Naive B cell (primary cell): ENCODE results near the gene ATG101. TPM values are rescaled to one million over a fixed set of nuclear protein-coding genes. Genes with fewer than 3 reads are reported as not detected.
A peak's percentile ranks its signal among the peaks of the same experiment; 100 is the strongest.

Experiments
- ATAC-seq, 2 donors: fragments of 150-1000 bp; cut with Tn5 transposase; 2 replicates each; pipeline ENCODE4 v1.10.0; 2021; ENCODE audit warnings: low read depth in 2 of 2, mild to moderate bottlenecking in 2 of 2, moderate library complexity in 2 of 2
- DNase-seq: peaks from one replicate; pipeline ENCODE4 v3.0.0; 2022
- H3K27ac Mint-ChIP-seq, 6 donors: one replicate each; pipeline ENCODE4 v1.8.0; 2020 to 2022; ENCODE audit warnings: mild to moderate bottlenecking in 6 of 6, mixed read lengths in 6 of 6, moderate library complexity in 5 of 6, inconsistent platforms in 2 of 6
- H3K27me3 Mint-ChIP-seq, 3 donors: one replicate each; pipeline ENCODE4 v1.8.0; 2021 to 2022; ENCODE audit warnings: mixed read lengths in 3 of 3, mild to moderate bottlenecking in 1 of 3
- H3K36me3 Mint-ChIP-seq, 2 donors: one replicate each; pipeline ENCODE4 v1.8.0; 2020 to 2022; ENCODE audit warnings: mixed read lengths in 2 of 2, inconsistent platforms in 1 of 2, mild to moderate bottlenecking in 1 of 2
- H3K4me1 Mint-ChIP-seq, 3 donors: one replicate each; pipeline ENCODE4 v1.8.0; 2020 to 2022; ENCODE audit warnings: mixed read lengths in 3 of 3, inconsistent platforms in 1 of 3, mild to moderate bottlenecking in 1 of 3, moderate library complexity in 1 of 3
- H3K4me3 Mint-ChIP-seq, 8 donors: one replicate each; pipeline ENCODE4 v1.8.0; 2020 to 2022; ENCODE audit warnings: mild to moderate bottlenecking in 8 of 8, mixed read lengths in 8 of 8, moderate library complexity in 8 of 8, inconsistent platforms in 2 of 8
- H3K9me3 Mint-ChIP-seq, 7 donors: one replicate each; pipeline ENCODE4 v1.8.0; 2020 to 2022; ENCODE audit warnings: mixed read lengths in 7 of 7, mild to moderate bottlenecking in 5 of 7, inconsistent platforms in 2 of 7, moderate library complexity in 1 of 7
- polyA plus RNA-seq, 6 donors: library from polyadenylated mRNA; unstranded; fragments of 300-500 nt; fragmentation: Illumina TruSeq; gene quantifications; one replicate each; pipeline ENCODE4 v1.2.3, GENCODE V29; 2021; ENCODE audit warnings: low read depth in 6 of 6

The ATG101 gene
- polyA plus RNA-seq, 6 donors from 2014 or later, result 20.1 to 35.5 (median 24.4) TPM

GRCh38 chr12:52082026-52082668 is 12.4 kb downstream of the ATG101 start:
- no peak for DNase-seq
- Mint-ChIP-seq H3K27ac (peak overlapping the region; percentile 86 to 96 (median 93)), H3K36me3 (peaks cover 7 to 8% of the 10 kb centered on the region in 2 donors), H3K9me3 (no peaks in the 10 kb centered on the region), H3K27me3 (peaks cover 1 to 8% (median 4%) of the 10 kb centered on the region in 3 donors), H3K4me1 (peaks cover 29 to 43% (median 39%) of the 10 kb centered on the region in 3 donors), H3K4me3 (peak overlapping the region in 7 of 8 donors; percentile 55 to 82 (median 79))
- ATAC-seq, result no peak

GRCh38 chr12:52082669-52082987 is 12.8 kb downstream of the ATG101 start:
- Mint-ChIP-seq H3K27me3 (peaks cover 3 to 13% (median 9%) of the 10 kb centered on the region in 3 donors), H3K9me3 (no peaks in the 10 kb centered on the region), H3K27ac (peak overlapping the region in 5 of 6 donors; percentile 67 to 96 (median 90)), H3K4me3 (peak overlapping the region in 3 of 8 donors; percentile 40 to 80 (median 80)), H3K4me1 (peaks cover 29 to 43% (median 39%) of the 10 kb centered on the region in 3 donors), H3K36me3 (peaks cover 5% of the 10 kb centered on the region in 2 donors)
- DNase-seq (no peak), ATAC-seq (no peak)

- no peaks in the 10 kb centered on the region for H3K9me3 Mint-ChIP-seq
- ATAC-seq (peak; percentile 15 to 29), DNase-seq (peak; percentile 77)
- H3K4me3 Mint-ChIP-seq, result peak overlapping the region in 7 of 8 donors; percentile 6 to 71 (median 55)
- H3K27ac Mint-ChIP-seq, result peak overlapping the region in 5 of 6 donors; percentile 89 to 96 (median 94)
- peaks cover under 1% of the 10 kb centered on the region in 2 donors for H3K36me3 Mint-ChIP-seq
- peaks cover 8 to 17% (median 14%) of the 10 kb centered on the region in 3 donors for H3K27me3 Mint-ChIP-seq
- H3K4me1 Mint-ChIP-seq, result peaks cover 30 to 44% (median 38%) of the 10 kb centered on the region in 3 donors
Measured at GRCh38 chr12:52082988-52083637, 13.3 kb downstream of the ATG101 start.

GRCh38 chr12:52083638-52083996 is 13.8 kb downstream of the ATG101 start:
- Mint-ChIP-seq H3K36me3 (no peaks in the 10 kb centered on the region), H3K27ac (peak overlapping the region in 2 of 6 donors; percentile 90 to 94), H3K27me3 (peaks cover 13 to 19% (median 19%) of the 10 kb centered on the region in 3 donors), H3K4me1 (peaks cover 34 to 47% (median 43%) of the 10 kb centered on the region in 3 donors), H3K4me3 (peak overlapping the region in 4 of 8 donors; percentile 21 to 71 (median 55)), H3K9me3 (no peaks in the 10 kb centered on the region)
- ATAC-seq, result no peak
- no peak for DNase-seq

GRCh38 chr12:52084491-52085231 is 14.9 kb downstream of the ATG101 start:
- no peaks in the 10 kb centered on the region for H3K36me3 Mint-ChIP-seq
- no peaks in the 10 kb centered on the region for H3K9me3 Mint-ChIP-seq
- DNase-seq, result no peak
- H3K4me3 Mint-ChIP-seq, result no peak overlapping the region
- ATAC-seq, result no peak
- H3K4me1 Mint-ChIP-seq, result peaks cover 37 to 52% (median 46%) of the 10 kb centered on the region in 3 donors
- peaks cover 15 to 26% (median 26%) of the 10 kb centered on the region in 3 donors for H3K27me3 Mint-ChIP-seq
- H3K27ac Mint-ChIP-seq, result peak overlapping the region in 2 of 6 donors; percentile 67 to 90

GRCh38 chr12:52085682-52086180 is 16.0 kb downstream of the ATG101 start:
- Mint-ChIP-seq H3K4me3 (peak overlapping the region in 1 of 8 donors; percentile 19), H3K9me3 (no peaks in the 10 kb centered on the region), H3K27ac (no peak overlapping the region), H3K27me3 (peaks cover 15 to 33% (median 33%) of the 10 kb centered on the region in 3 donors), H3K36me3 (no peaks in the 10 kb centered on the region), H3K4me1 (peaks cover 34 to 45% (median 41%) of the 10 kb centered on the region in 3 donors)
- ATAC-seq, result no peak
- no peak for DNase-seq

GRCh38 chr12:52086366-52086765 is 16.6 kb downstream of the ATG101 start:
- Mint-ChIP-seq H3K36me3 (no peaks in the 10 kb centered on the region), H3K4me1 (peaks cover 31 to 39% (median 34%) of the 10 kb centered on the region in 3 donors), H3K27ac (peak overlapping the region in 1 of 6 donors; percentile 87), H3K4me3 (no peak overlapping the region), H3K27me3 (peaks cover 21 to 39% (median 39%) of the 10 kb centered on the region in 3 donors), H3K9me3 (no peaks in the 10 kb centered on the region)
- ATAC-seq, result no peak
- no peak for DNase-seq

GRCh38 chr12:52086944-52087835 is 17.4 kb downstream of the ATG101 start:
- no peak for DNase-seq
- peaks cover 26 to 47% (median 46%) of the 10 kb centered on the region in 3 donors for H3K27me3 Mint-ChIP-seq
- no peaks in the 10 kb centered on the region for H3K9me3 Mint-ChIP-seq
- H3K36me3 Mint-ChIP-seq, result no peaks in the 10 kb centered on the region
- peak overlapping the region in 4 of 6 donors; percentile 4 to 93 (median 70) for H3K27ac Mint-ChIP-seq
- no peak for ATAC-seq
- H3K4me1 Mint-ChIP-seq, result peaks cover 23 to 30% (median 26%) of the 10 kb centered on the region in 3 donors
- no peak overlapping the region for H3K4me3 Mint-ChIP-seq

GRCh38 chr12:52087961-52088820 is 18.4 kb downstream of the ATG101 start:
- H3K9me3 Mint-ChIP-seq, result no peaks in the 10 kb centered on the region
- no peaks in the 10 kb centered on the region for H3K36me3 Mint-ChIP-seq
- H3K27ac Mint-ChIP-seq, result peak overlapping the region in 5 of 6 donors; percentile 16 to 95 (median 54)
- peaks cover 17 to 20% (median 17%) of the 10 kb centered on the region in 3 donors for H3K4me1 Mint-ChIP-seq
- peak overlapping the region in 6 of 8 donors; percentile 2 to 80 (median 43) for H3K4me3 Mint-ChIP-seq
- H3K27me3 Mint-ChIP-seq, result peaks cover 26 to 47% (median 46%) of the 10 kb centered on the region in 3 donors
- DNase-seq (peak; percentile 59), ATAC-seq (peak; percentile 86 to 94)

- peaks cover 11 to 13% (median 11%) of the 10 kb centered on the region in 3 donors for H3K4me1 Mint-ChIP-seq
- H3K27me3 Mint-ChIP-seq, result peaks cover 26 to 49% (median 46%) of the 10 kb centered on the region in 3 donors
- no peak for ATAC-seq
- H3K27ac Mint-ChIP-seq, result peak overlapping the region in 2 of 6 donors; percentile 5 to 72
- DNase-seq, result no peak
- no peaks in the 10 kb centered on the region for H3K9me3 Mint-ChIP-seq
- H3K36me3 Mint-ChIP-seq, result no peaks in the 10 kb centered on the region
- H3K4me3 Mint-ChIP-seq, result no peak overlapping the region
Measured at GRCh38 chr12:52089491-52089890, 19.7 kb downstream of the ATG101 start.

- H3K27me3 Mint-ChIP-seq, result peaks cover 26 to 53% (median 49%) of the 10 kb centered on the region in 3 donors
- H3K4me3 Mint-ChIP-seq, result no peak overlapping the region
- DNase-seq, result no peak
- H3K4me1 Mint-ChIP-seq, result peaks cover 11 to 13% (median 11%) of the 10 kb centered on the region in 3 donors
- no peak for ATAC-seq
- H3K27ac Mint-ChIP-seq, result no peak overlapping the region
- H3K9me3 Mint-ChIP-seq, result no peaks in the 10 kb centered on the region
- no peaks in the 10 kb centered on the region for H3K36me3 Mint-ChIP-seq
Measured at GRCh38 chr12:52090291-52090690, 20.5 kb downstream of the ATG101 start.
